ENCODE data around the gene TMEM125.
A peak's percentile ranks its signal among the peaks of the same experiment; 100 is the strongest.

Gene TMEM125

DNA sequence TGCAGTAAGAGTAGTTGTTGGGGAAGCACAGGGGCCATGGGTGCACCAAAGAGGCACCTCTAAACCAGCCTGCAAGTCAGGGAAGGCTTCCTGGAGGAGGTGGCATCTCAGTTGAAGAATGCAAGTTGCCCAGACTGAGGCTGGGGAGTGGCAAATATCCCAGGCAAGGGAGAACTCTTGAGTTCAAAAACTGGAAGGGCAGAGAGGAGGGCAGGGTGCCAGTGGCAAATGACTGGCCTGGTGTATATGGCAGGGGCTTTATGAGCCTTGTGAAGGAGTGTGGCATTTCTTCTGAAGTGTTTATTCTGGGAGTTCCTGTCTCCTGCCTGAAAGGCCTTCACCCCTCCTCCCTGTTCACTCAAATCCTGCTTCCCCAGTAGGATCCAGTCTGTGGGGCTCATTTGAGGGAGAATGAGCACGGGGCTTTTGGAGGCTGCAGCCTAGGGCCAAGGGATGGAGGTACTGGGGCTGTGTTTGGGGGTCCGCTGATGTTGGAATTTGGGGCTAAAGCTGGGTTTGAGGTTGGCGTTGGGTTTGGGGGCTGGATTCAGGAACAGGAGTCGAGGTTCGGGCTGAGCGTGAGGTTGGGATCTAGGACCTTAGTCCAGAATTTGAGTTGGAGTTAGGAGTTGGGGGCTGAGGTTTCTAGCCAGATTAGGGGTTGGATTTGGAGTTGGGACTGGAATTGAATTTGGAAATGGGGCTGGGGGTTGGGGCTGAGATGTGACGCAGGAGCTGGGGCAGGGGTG lies at the start of gene TMEM125:
TMEM125 (plus strand) TSS at position 357 of the 749 bp plus-strand sequence. CDS start 2,740 bp downstream, outside the sequence.
- DNase-seq: no peak

DNA sequence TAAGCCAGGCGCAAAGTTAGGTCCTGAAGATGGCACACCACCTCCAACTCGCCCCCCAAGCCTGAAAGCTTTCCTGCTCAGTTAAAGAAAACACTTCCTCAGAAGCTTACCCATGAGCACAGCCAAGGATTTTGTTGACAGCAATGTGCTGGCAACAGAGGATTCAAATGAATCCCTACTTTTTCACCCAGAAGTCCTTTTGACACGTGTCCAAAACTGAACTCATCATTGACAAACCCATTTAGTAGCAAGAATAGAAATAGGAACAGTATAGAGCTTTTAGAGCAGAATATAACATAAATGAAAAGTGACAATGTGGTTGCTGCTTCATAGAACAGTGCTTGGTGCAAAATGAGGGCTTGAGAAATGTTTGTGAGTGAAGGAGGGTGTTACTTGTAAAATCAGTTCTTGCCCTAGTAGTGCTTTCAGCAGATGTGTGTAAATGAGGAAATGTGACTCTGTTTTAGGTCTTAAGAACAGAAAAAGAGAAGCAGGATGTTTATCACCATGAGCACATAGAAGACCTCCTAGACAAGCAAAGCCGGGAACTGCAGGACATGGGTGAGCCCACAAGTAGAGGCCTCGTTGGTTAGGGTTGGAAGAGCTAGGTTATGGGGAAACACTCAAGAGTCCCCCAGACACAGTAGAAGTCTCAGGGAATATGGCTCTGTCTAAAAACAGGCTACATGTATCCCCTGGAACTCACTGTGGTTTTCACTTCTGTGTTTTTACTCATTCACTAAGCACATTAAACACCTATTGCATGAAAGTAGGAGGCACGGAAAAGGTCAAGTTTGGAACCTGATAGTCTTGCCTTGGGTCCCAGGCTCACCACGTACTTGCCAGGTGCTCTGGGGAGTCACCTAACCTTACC lies 48.6 kb upstream of the TMEM125 start:
- DNase-seq: no peak

DNA sequence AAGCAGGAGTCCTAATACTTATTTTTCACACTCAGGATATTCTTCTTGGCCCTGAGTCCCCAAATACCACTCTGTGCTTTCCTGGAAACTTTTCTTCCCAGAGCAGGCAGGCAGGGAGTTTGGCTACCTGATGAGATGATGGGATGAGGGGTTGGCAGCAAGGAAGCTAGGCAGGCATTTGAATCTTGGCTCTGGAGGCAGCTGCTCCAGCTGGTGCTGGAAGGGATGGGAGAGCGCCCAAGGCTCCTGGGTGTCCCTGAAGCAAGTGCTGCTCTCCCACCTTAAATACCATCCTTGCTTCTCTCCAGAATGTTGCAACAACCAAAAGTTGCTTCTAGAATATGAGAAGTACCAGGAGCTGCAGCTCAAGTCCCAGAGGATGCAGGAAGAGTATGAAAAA lies 48.0 kb upstream of the TMEM125 start:
- DNase-seq: no peak

DNA sequence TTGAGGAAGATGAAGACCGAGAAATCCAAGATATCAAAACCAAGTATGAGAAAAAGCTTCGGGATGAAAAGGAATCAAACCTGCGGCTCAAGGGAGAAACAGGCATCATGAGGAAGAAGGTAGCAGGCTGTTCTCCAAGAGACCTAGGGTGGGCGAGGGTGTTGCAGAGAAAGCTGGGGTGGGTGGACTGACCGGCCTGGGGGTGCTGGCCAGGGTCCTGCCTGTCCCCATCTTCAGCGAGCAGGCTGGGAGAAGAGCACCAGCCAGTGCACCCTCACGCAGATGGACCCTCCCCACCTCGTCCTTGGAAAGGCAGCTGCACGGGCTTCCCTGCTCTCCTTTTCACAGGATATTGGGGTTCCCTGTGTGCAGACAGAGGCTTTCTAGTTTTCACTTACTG lies 46.9 kb upstream of the TMEM125 start:
- DNase-seq: no peak

DNA sequence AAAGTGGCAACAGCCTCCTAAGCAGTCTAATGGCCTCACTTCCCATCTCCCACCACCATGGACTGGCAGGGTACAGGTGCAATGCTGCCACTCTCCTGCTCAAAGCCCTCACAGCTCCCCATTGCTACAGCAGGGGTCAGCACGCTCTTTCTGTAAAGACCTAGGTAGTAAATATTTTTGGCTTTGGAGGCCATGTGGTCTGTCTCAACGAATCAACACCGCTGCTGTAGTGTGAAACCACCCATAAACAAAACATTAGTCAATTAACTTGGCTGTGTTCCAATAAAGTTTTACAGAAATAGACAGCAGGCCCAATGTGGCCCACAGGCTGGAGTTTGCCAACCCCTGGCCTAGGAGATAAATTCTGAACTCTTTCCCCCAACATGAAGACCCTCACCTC lies 44.6 kb upstream of the TMEM125 start:
- DNase-seq: no peak

DNA sequence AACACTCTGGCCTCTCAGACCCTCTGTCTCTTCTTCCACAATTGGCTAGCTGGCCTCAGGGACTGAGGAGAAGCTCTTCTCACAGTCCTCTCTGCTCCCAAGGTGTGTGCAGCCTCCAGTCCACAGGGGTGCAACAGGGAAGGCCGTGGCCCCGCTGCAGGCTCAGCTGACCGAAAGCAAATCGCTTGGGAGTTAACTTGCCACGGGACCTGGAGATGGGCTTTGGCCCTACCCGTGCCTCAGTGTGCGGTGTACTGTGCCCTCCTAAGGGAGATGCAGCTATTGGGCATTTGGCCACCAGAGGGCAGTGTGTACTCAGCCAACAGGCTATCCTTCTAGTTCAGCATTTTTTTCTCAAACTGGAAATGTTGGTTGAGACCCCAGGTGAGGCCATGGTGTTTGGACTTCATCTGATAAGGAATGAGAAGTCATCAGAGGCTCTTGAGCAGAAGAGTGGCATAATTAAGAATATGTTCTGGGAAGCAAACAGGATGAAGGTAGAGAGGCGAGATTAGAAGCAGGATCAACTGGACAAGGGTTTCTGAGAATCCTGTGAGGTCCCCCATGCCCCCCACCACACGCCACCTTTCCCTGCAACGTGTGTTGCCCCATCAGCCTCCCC lies 42.5 kb upstream of the TMEM125 start:
- peak; percentile 51 for DNase-seq

DNA sequence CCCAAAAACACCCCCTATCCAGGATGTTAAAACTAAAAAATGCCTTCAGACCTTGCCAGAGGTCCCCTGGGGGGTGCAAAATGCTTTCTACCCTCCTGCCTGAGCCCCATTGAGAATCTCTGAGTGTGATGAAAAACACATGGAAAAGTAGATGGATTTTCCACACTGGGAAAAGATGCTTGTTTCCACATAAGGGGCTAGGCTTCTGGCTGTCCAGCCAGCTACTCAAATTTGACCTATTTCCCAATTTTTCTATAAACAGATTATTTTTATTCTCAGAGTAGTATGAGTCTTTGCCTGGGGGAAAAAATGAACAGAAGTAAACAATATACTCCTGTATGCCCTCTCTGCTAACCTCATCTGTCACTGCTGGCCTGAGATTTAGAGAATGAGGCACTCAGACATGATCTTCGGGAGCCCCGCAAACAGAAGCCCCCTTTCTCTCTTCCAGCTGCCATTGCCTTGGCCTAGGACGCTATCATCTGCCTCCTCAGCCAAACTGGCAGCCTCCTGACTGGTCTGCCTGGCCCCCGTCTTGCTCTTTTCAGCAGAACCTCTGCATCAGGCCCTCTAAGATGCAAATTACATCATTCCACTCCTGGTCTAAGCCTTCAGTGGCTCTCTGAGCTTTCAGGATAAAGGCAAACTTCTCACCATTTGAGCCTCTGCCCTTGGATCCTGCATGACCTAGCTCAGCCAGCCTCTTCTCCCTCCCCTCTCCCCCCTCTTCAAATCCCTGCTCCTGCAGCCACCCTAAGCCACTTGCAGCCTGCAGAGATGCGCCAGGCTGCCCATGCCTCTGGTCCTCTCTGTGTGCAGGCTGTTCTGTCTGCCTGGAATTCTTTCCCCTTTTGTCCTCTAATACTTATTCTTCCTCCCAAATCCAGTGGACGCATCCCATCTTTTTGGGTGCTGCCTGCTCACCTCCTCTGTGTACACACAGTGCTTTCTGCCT lies 39.7 kb upstream of the TMEM125 start:
- DNase-seq: no peak

DNA sequence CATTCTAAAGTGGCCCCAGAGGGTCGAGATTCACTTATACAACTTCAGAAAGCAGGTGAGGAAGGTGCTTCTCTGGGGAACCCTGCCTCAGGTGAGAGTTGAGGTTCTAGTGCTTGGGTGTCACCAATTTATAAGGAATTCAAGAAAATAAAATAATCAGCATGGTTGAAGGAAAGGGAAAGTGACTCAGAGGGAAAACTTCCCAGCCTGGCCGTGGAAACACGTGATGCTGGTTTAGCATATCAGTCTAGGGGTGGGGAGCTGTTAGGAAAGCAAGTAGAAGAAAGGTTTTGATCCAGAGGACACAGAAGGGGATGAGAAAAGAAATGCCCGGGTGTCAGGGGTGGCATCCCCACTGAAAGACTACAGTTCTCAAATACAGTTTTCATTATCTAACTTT lies 37.7 kb upstream of the TMEM125 start:
- DNase-seq: no peak

DNA sequence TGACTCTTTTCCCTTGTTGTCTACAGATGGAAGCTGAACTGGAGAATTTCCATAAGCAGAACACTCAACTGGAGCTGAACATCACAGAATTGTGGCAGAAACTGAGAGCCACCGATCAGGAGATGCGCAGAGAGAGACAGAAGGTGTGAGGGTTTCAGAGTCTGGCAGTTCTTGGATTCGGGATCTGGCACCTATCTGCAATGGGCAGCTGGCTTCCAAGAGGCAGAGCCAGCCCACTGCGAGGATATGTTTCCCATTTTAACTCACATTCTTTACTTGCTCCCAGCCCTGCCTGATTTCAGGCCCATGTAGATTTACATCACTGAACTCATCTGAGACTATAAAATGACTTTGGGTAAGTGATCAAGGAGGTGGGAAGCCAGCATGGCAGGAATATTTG lies 37.3 kb upstream of the TMEM125 start:
- DNase-seq: no peak

DNA sequence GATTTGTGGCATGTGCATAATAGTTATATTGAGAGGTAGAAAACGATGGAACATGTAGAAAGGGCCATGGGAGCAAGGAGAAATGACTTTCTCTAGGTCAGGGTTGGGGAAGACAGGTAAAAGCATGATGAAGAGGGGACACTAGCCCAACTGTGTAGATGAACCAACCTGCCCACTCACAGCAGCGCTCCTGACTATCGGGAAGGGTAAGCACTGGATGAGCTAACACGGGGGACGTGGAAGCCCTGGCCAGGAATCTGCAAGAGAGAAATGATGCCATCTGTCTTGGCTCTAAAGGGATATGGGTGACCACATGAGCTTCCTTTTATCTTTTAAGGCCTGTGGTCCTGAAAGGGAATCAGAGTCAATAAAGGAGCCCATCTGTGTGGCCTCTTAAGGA lies 36.2 kb upstream of the TMEM125 start:
- no peak for DNase-seq

DNA sequence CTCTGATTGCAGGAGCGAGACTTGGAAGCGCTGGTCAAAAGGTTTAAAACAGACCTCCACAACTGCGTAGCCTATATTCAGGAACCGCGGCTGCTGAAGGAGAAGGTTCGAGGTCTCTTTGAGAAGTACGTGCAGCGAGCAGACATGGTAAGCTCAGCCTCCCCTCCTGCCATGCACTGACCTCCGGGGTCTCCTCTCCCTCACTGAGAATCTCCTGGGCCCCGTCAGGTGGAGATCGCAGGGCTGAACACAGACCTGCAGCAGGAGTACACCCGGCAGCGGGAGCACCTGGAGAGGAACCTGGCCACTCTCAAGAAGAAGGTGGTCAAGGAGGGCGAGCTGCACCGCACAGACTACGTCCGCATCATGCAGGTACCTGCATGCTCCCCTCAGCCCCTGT lies 35.5 kb upstream of the TMEM125 start:
- DNase-seq: no peak

DNA sequence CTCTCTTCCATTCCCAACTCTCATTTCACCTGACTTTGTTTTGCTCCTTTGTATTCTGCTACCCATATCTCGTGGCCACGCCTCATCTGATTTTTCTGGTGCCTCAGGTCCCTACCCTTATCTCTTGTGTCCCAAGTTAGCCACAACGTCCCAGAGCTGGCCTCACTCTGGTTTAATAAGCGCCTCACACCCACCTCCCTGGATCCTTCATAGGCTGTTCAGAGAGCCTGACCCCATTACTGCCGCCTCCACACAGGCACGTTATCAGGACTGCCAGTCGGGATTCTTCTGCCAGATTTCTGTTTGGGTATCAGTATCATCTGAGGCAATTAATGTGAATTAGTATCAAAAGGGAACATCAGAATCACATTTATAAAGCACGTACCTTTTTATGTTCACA lies 34.7 kb upstream of the TMEM125 start:
- DNase-seq: no peak

DNA sequence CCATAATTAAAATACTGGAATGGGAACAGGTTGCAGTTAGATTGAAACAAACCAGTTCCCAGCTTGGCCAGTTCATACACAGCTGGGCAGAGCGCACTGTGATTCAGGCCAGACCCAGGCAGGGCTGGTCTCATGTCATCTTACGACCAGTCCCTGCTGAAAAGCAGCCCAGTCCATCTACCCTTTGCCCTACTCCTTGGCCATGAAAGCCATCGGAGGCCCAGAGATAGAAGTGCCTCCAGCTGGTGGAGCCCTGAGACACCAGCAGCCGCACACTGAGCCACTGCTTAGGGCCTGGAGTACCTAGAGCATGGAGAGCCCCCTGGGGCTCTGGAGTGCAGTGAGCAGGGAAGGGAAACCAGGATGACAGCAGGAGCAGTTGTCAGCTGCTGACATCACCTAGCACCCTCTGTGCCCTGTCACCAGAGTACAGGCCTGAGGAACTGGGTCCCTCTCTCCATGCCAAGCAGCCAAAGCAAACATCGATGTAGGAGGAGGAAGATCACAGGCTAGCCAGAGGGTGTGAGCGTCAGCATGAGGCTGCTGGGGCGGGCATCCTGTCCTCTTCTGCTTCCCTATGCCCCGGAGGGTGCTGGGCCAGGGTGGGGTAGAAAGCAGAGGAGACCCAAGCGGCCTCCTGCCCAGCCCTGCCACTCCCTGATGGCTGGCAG lies 34.2 kb upstream of the TMEM125 start:
- DNase-seq: no peak

DNA sequence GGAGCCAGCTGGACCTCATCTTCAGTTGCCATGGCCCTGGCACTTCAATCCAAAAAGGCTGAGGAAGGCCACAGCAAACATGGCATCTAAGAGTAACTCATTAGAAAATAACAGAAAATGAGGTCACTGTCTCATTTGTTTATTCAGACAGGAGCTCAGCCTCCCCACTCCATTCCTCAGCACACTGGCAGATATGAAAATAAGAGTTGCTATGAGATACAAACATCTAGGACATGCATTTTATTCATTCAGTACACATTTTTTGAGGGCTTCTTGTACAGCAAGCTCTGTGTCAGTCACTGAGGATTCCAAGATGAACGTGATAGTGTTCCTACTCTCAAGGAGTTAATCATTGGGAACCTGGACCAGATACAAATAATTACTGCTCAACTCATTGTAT lies 32.7 kb upstream of the TMEM125 start:
- DNase-seq: no peak

DNA sequence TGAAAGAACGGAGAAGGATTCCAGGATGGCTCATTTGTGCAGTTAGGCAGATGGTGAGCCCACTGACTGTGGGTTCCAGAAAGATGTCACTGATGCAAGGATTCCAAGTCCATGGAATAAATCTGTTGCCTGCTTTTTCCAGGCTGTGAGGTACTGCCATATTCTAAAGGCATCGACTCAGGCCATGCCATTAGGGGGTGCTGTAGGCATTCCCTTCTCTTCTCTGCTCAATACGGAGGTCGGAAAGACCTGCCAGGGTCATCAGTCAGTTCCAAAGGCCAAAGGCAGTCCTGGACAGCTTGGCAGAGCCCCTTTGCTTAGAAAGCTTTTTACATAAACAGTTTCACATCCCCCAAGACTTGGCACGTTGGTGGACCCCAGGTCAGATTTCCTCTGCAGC lies 31.7 kb upstream of the TMEM125 start:
- DNase-seq: no peak

DNA sequence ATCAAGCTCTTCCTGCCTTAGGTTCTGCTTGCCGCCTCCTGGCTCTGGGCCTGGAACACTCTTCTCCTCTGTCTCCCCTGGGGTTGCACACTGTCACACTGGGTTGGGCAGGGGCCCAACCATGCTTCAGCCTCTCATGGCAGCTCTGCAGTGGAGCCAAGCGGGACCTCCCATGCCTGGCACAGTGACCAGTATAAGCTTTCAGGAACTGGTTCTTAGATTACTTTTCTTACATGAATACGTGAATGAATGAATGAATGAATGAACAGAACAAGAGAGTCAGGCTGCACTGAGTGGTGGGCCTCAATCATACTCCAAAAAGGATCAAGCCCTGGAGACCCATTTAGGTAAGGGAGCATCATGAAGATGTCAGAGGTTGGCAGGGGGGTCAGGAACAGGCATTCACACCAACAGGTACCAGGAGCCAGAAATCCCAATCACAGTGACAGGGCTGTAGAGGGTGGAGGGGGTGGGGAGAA lies 30.8 kb upstream of the TMEM125 start:
- no peak for DNase-seq

DNA sequence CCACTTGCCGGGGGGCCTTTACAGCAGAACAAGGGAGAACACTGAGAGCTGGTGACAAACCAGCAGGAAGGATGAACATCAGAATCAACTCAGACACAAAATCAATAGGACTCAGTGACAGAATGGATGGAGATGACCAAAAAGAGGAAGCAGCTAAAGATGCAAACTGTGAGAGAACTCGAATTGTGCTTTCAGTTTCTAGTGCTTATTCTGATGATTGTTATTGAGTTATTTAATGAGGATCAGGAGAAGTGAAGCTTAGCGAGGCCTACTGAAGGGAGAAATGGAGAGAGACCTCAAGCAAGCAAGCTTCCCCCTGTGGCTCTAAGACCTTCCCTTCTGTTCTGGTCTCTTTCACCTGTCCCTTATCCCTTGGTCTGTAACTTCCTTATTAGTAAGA lies 30.3 kb upstream of the TMEM125 start:
- no peak for DNase-seq

DNA sequence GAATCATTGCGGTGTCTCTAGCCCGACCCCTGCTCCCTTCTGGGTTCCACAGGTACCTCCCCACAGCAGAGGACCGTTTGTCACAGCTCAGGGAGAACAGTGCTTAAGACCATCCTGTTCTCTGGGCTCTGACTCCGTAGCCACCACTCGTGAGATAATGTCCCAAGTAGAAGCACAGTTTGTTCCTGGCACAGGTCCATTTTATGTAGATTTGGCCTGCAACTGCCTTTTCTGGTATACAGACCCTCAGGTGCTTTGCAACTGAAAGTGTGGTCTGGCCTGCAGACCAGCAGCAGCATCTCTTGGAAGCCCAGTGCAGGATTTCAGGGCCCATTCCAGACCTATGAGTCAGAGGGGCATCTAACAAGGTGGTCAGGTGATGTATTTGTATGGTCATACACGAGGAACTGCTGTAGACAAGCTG lies 28.4 kb upstream of the TMEM125 start:
- DNase-seq: no peak

DNA sequence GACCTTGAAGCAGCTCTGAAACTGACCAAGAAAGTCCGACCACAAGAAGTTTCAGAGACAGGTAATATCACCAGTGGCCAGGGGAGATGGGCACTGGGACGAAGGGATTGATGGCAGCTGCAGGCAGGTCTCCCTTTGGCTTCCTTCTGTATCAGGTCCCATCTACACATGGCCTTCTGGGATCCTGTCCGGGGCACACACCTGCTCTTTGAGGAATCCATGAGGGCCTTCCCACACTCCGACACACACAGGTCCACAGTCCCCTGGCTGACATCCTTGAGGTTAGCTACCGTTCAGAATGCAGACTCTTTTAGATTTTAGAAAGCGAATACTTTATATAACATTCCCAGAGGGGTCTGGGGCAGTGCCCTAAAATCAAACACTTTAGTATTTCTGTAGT lies 26.5 kb upstream of the TMEM125 start:
- no peak for DNase-seq

DNA sequence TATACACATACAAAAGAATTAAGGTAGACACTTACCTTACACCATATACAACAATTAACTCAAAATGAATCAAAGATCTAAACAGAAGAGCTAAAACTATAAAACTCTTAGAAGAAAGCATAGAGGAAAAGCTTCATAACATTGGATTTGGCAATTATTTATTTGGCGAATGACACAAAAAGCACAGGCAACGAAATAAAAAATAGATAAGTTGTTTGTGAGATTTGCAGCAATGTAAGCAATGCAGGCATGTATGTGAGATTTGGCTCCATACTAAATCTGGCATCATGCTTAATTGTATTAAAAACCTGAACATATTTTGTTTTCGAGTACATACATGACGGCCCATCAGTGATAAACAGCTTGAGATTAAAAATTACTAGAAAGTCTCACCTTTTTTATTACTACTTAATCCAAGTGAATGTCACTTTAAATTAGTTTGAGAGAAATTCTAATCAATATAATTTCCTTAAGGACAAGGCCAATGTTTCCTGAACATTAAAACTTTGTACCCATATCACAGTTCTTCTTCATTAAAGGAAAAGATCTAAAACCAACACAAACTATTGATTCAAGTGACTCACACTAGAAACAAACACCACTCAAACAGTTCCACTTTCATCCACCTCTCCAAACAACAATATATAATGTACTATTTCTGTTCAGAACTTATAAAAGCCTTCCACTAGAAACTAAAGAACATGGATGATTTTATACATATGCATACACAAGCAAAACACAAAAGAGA lies 23.1 kb upstream of the TMEM125 start:
- no peak for DNase-seq

DNA sequence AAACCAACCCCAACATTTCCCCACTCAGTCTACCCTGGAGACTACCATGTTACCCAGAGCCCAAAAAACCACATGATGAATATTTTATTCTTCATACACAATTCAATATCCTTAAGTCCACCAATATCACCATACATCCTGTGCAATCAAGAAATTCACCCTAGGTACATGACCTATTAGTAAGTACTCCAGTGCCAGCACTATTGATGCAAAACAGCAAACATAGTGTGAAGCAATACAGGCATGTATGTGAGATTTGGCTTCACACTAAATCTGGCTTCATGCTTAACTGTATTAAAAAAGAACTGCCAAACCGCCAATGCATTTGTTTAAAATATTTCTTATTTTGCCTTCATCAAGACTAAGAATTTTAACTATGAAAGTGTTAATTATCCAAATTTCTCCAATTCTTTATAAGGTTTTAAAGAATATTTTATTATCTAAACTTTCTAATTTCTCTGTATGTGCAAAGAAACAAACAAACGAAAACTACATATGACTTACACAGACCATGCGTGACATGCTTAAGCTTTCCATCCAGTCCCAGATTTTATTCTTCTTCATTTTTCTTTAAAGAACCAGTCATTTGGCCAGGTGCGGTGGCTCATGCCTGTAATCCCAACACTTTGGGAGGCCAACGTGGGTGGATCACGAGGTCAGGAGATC lies 22.4 kb upstream of the TMEM125 start:
- no peak for DNase-seq

Data from KG1 (cell line).